DOHH2 (cell line): Measurements from ENCODE around the gene TAS2R40.
"Not testable (repeated sequence)": the region's sequence is repeated elsewhere in the genome, so short reads cannot be mapped to it uniquely, and the experiment has no call there.

Experiments
- H3F3A ChIP-seq: fragments of 200-600 bp; sonication (generic), shearing (Covaris generic); 2 replicates; pipeline ENCODE4 v1.6.0; 2016; ENCODE audit warnings: antibody characterized with exemption, mild to moderate bottlenecking; ENCODE audit not compliant: control insufficient read depth, insufficient read depth
- H3K27ac ChIP-seq: fragments of 200-600 bp; sonication (generic); 2 replicates; pipeline ENCODE4 v1.5.1; 2014; ENCODE audit warnings: low read depth, mild to moderate bottlenecking, low read length, moderate library complexity
- H3K27me3 ChIP-seq: fragments of 200-600 bp; sonication (generic); 2 replicates; pipeline ENCODE4 v1.6.1; 2014; ENCODE audit warnings: mild to moderate bottlenecking, low read length, mixed read lengths; ENCODE audit not compliant: control insufficient read depth
- H3K36me3 ChIP-seq: fragments of 200-600 bp; sonication (generic); 2 replicates; pipeline ENCODE4 v1.6.1; 2014; ENCODE audit warnings: mild to moderate bottlenecking, low read length, moderate library complexity, mixed read lengths; ENCODE audit not compliant: control insufficient read depth
- H3K4me1 ChIP-seq: fragments of 200-600 bp; sonication (generic); 2 replicates; pipeline ENCODE4 v1.6.1; 2014; ENCODE audit warnings: mild to moderate bottlenecking, low read length, mixed read lengths; ENCODE audit not compliant: control insufficient read depth
- H3K4me2 ChIP-seq: fragments of 200-600 bp; sonication (generic); 2 replicates; pipeline ENCODE4 v1.6.0; 2014; ENCODE audit warnings: mild to moderate bottlenecking, low read length, moderate library complexity
- H3K4me3 ChIP-seq: fragments of 200-600 bp; sonication (generic); 2 replicates; pipeline ENCODE4 v1.5.1; 2014; ENCODE audit warnings: mild to moderate bottlenecking, low read length, mixed read lengths
- H3K79me2 ChIP-seq: fragments of 200-600 bp; sonication (generic); 2 replicates; pipeline ENCODE4 v1.6.1; 2014; ENCODE audit warnings: mild to moderate bottlenecking, low read length, mixed read lengths; ENCODE audit not compliant: control insufficient read depth
- H3K9me2 ChIP-seq: fragments of 200-600 bp; sonication (generic); replicated peaks from 2 replicates; pipeline ENCODE4 v1.6.1; 2014; ENCODE audit warnings: mild to moderate bottlenecking, low read length, mixed read lengths; ENCODE audit not compliant: control insufficient read depth
- H3K9me3 ChIP-seq: fragments of 200-600 bp; sonication (generic); 2 replicates; pipeline ENCODE4 v1.6.1; 2014; ENCODE audit warnings: antibody characterized with exemption, low read length, mixed read lengths; ENCODE audit not compliant: control insufficient read depth, insufficient read depth
- H4K20me1 ChIP-seq: fragments of 200-600 bp; sonication (generic); 2 replicates; pipeline ENCODE4 v1.6.0; 2014; ENCODE audit warnings: low read depth, mild to moderate bottlenecking, antibody characterized with exemption, low read length, moderate library complexity; ENCODE audit not compliant: control insufficient read depth, insufficient read depth
- CTCF ChIP-seq: fragments of 200-600 bp; sonication (generic); IDR thresholded peaks from one replicate; pipeline ENCODE4 v1.5.1; 2014; ENCODE audit warnings: antibody characterized with exemption, mild to moderate bottlenecking, low read depth, low read length; ENCODE audit not compliant: poor library complexity, severe bottlenecking
- EZH2phosphoT487 ChIP-seq: fragments of 200-600 bp; sonication (generic); IDR thresholded peaks from 2 replicates; pipeline ENCODE4 v1.6.1; 2017; ENCODE audit warnings: borderline replicate concordance, mild to moderate bottlenecking, antibody characterized with exemption, low read length, moderate library complexity, mixed read lengths

TAS2R40 gene

GRCh38 chr7:143259765-143260164 is 37.9 kb downstream of the TAS2R40 start:
- peaks cover 64% of the 10 kb centered on the region for H3K4me1 ChIP-seq
- H3K4me2 ChIP-seq, result peak overlapping the region; percentile 55
- no peaks in the 10 kb centered on the region; the same call in 1 of the 2 replicates for H3K27me3 ChIP-seq
- no peak for TF ChIP-seq CTCF
- no peak for TF ChIP-seq EZH2phosphoT487
- H3K4me3 ChIP-seq, result no peak overlapping the region
- H3K36me3 ChIP-seq, result peaks cover 10% of the 10 kb centered on the region
- peaks cover 12% of the 10 kb centered on the region for H3F3A ChIP-seq
- no peaks in the 10 kb centered on the region for H3K9me3 ChIP-seq
- H4K20me1 ChIP-seq, result no peaks in the 10 kb centered on the region
- H3K9me2 ChIP-seq, result no peaks in the 10 kb centered on the region
- H3K27ac ChIP-seq, result no peak overlapping the region
- peaks cover 15% of the 10 kb centered on the region for H3K79me2 ChIP-seq

DNA sequence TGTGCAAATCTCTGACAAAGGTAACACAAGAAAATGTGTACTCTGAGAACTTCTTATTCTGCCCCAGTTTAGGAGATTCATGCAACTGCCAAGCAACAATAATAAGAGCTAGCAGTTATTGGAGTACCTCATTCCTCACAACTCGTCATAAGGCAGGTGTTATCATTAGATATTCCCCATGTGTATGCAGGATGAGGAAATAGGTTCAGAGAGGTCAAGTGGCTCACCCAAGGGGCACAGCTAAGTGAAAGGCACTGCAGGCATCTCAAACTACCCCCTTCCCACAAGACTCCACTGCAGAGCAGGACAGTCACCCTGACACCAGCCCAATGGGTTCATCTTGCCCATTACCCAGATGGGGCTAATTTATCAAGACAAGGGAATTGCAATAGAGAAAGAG is 40.1 kb downstream of the TAS2R40 start:
- Histone ChIP-seq H3K79me2 (peaks cover 20% of the 10 kb centered on the region), H3K4me3 (no peak overlapping the region), H3K36me3 (peaks cover 28% of the 10 kb centered on the region), H4K20me1 (no peaks in the 10 kb centered on the region), H3K27ac (no peak overlapping the region), H3K9me2 (no peaks in the 10 kb centered on the region), H3K4me1 (peaks cover 55% of the 10 kb centered on the region), H3F3A (0 out of 2 replicates have a peak, but pooled peaks cover 5% of the 10 kb centered on the region), H3K27me3 (no peaks in the 10 kb centered on the region; the same call in 1 of the 2 replicates), H3K4me2 (no peak overlapping the region), H3K9me3 (no peaks in the 10 kb centered on the region)
- TF ChIP-seq CTCF, result no peak
- no peak for TF ChIP-seq EZH2phosphoT487

- Histone ChIP-seq H4K20me1 (no peaks in the 10 kb centered on the region), H3K27ac (no peak within 1 kb of the TSS), H3K27me3 (no peaks in the 10 kb centered on the region; the same call in 1 of the 2 replicates), H3K4me2 (peak within 1 kb of the TSS; percentile 89), H3K4me1 (peaks cover 39% of the 10 kb centered on the region), H3K9me3 (no peaks in the 10 kb centered on the region), H3K36me3 (peaks cover 44% of the 10 kb centered on the region), H3F3A (0 out of 2 replicates have a peak, but pooled peaks cover 5% of the 10 kb centered on the region), H3K9me2 (no peaks in the 10 kb centered on the region), H3K79me2 (peaks cover 20% of the 10 kb centered on the region), H3K4me3 (peak within 1 kb of the TSS; percentile 87)
- no peak for TF ChIP-seq EZH2phosphoT487
- peak; percentile 20 for TF ChIP-seq CTCF
These were observed 41.7 kb downstream of the TAS2R40 start, which contains the start of gene GSTK1 for GRCh38 chr7:143263266-143264195. GSTK1 (plus strand) TSS chr7:143263441; CDS start chr7:143263514, 73 bp downstream.

DNA sequence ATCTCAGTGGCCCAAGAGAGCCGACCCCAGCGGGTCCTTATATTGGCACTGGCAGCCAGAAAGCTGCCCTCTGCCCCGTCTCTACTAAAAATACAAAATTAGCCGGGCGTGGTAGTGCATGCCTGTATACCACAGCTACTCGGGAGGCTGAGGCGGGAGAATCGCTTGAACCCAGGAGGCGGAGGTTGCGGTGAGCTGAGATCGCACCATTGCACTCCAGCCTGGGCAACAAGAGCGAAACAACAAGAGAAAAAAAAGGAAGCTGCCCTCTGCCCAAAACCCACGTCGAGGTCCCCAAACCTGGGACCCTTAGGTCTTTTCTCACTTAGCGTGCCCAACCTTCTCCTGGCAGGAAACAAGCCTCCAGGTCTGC is 42.3 kb downstream of the TAS2R40 start:
- peaks cover 32% of the 10 kb centered on the region for H3K4me1 ChIP-seq
- peak overlapping the region; percentile 89 for H3K4me2 ChIP-seq
- peaks cover 20% of the 10 kb centered on the region for H3K79me2 ChIP-seq
- H3K27me3 ChIP-seq, H3K9me2 ChIP-seq, H3K27ac ChIP-seq, H3F3A ChIP-seq, H4K20me1 ChIP-seq, H3K9me3 ChIP-seq: not testable (repeated sequence)
- H3K36me3 ChIP-seq, result peaks cover 50% of the 10 kb centered on the region
- H3K4me3 ChIP-seq, result peak overlapping the region; percentile 87
